Progenitor cell of endocrine pancreas (in vitro differentiated cells): Measurements from ENCODE around the gene TASOR2. TPM values are rescaled to one million over a fixed set of nuclear protein-coding genes. Genes with fewer than 3 reads are reported as not detected.

Experiments used
- DNase-seq: peaks from one replicate; pipeline ENCODE4 v3.0.0; 2021; ENCODE audit warnings: low spot score; ENCODE audit not compliant: unreplicated experiment
- H3K27ac Mint-ChIP-seq: 2 replicates; pipeline ENCODE4 v1.8.0; 2021; ENCODE audit warnings: mild to moderate bottlenecking, moderate library complexity, mixed read lengths
- H3K27me3 Mint-ChIP-seq: 2 replicates; pipeline ENCODE4 v1.8.0; 2021; ENCODE audit warnings: mixed read lengths
- H3K36me3 Mint-ChIP-seq: 2 replicates; pipeline ENCODE4 v1.8.0; 2022; ENCODE audit warnings: mixed read lengths; ENCODE audit not compliant: insufficient read depth
- H3K4me1 Mint-ChIP-seq: 2 replicates; pipeline ENCODE4 v1.8.0; 2021; ENCODE audit warnings: low read depth, mixed read lengths
- H3K4me3 Mint-ChIP-seq: 2 replicates; pipeline ENCODE4 v1.8.0; 2021; ENCODE audit warnings: low read depth, mild to moderate bottlenecking, moderate library complexity, mixed read lengths
- H3K9me3 Mint-ChIP-seq: 2 replicates; pipeline ENCODE4 v1.8.0; 2021; ENCODE audit warnings: low read depth, mixed read lengths
- total RNA-seq: library from RNA; stranded (reverse); gene quantifications from 2 replicates; pipeline ENCODE4 v1.2.1, GENCODE V29; 2021
- TF ChIP-seq, protein P1 (sequence below): fragments of 200-600 bp; sonication (generic); IDR thresholded peaks from one replicate; pipeline ENCODE4 v1.5.0; 2021; ENCODE audit warnings: antibody characterized with exemption, mild to moderate bottlenecking; ENCODE audit not compliant: unreplicated experiment

TASOR2 gene
- total RNA-seq, 1 donor from 2014 or later: 57.7 TPM

- Mint-ChIP-seq H3K27me3 (no peaks in the 10 kb centered on the region), H3K4me3 (no peak overlapping the region), H3K27ac (peak overlapping the region; percentile 22), H3K9me3 (no peaks in the 10 kb centered on the region), H3K36me3 (no peaks in the 10 kb centered on the region), H3K4me1 (peaks cover 31% of the 10 kb centered on the region)
- TF ChIP-seq, protein P1, sequence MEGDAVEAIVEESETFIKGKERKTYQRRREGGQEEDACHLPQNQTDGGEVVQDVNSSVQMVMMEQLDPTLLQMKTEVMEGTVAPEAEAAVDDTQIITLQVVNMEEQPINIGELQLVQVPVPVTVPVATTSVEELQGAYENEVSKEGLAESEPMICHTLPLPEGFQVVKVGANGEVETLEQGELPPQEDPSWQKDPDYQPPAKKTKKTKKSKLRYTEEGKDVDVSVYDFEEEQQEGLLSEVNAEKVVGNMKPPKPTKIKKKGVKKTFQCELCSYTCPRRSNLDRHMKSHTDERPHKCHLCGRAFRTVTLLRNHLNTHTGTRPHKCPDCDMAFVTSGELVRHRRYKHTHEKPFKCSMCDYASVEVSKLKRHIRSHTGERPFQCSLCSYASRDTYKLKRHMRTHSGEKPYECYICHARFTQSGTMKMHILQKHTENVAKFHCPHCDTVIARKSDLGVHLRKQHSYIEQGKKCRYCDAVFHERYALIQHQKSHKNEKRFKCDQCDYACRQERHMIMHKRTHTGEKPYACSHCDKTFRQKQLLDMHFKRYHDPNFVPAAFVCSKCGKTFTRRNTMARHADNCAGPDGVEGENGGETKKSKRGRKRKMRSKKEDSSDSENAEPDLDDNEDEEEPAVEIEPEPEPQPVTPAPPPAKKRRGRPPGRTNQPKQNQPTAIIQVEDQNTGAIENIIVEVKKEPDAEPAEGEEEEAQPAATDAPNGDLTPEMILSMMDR: no peak
- DNase-seq: no peak
Measured at GRCh38 chr10:5697342-5697741, 12.7 kb downstream of the TASOR2 start.

GRCh38 chr10:5698062-5698461, 13.4 kb downstream of the TASOR2 start:
- H3K9me3 Mint-ChIP-seq: no peaks in the 10 kb centered on the region
- no peak overlapping the region for H3K27ac Mint-ChIP-seq
- no peak for DNase-seq
- TF ChIP-seq, protein P1: no peak
- H3K4me1 Mint-ChIP-seq: peaks cover 28% of the 10 kb centered on the region
- no peak overlapping the region for H3K4me3 Mint-ChIP-seq
- H3K27me3 Mint-ChIP-seq: no peaks in the 10 kb centered on the region
- H3K36me3 Mint-ChIP-seq: no peaks in the 10 kb centered on the region

- no peaks in the 10 kb centered on the region for H3K36me3 Mint-ChIP-seq
- TF ChIP-seq, protein P1: no peak
- H3K9me3 Mint-ChIP-seq: no peaks in the 10 kb centered on the region
- H3K27ac Mint-ChIP-seq: no peak overlapping the region
- no peak overlapping the region for H3K4me3 Mint-ChIP-seq
- no peak for DNase-seq
- no peaks in the 10 kb centered on the region for H3K27me3 Mint-ChIP-seq
- no peaks in the 10 kb centered on the region for H3K4me1 Mint-ChIP-seq
Measured at GRCh38 chr10:5708356-5708755, 23.7 kb downstream of the TASOR2 start.

DNA sequence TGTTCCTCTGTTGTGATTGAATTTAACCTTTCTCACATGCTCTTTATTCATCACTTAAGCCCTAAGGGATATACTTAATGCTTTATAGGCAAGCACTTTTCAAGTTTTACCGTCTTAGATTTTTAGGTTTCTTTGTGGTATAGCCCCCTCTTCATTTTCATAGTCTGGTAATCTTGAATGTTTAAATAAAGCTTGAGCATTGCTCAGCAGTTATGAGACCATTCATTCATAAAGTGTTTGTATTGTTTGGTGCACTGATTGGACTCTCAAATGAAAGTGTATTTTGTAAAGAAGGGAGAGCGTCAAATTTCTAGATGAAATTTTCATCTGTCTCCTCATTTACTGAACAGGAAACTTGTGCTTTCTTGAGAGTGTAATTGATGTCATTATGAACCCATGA, 25.2 kb downstream of the TASOR2 start:
- Mint-ChIP-seq H3K27me3 (no peaks in the 10 kb centered on the region), H3K9me3 (no peaks in the 10 kb centered on the region), H3K4me1 (no peaks in the 10 kb centered on the region), H3K36me3 (no peaks in the 10 kb centered on the region), H3K4me3 (no peak overlapping the region), H3K27ac (no peak overlapping the region)
- no peak for DNase-seq
- TF ChIP-seq, protein P1: no peak

GRCh38 chr10:5710859-5711258, 26.2 kb downstream of the TASOR2 start:
- DNase-seq: no peak
- TF ChIP-seq, protein P1: no peak
- Mint-ChIP-seq H3K27me3 (no peaks in the 10 kb centered on the region), H3K9me3 (no peaks in the 10 kb centered on the region), H3K4me1 (no peaks in the 10 kb centered on the region), H3K4me3 (no peak overlapping the region), H3K36me3 (no peaks in the 10 kb centered on the region), H3K27ac (no peak overlapping the region)

GRCh38 chr10:5711642-5712041, 27.0 kb downstream of the TASOR2 start:
- Mint-ChIP-seq H3K36me3 (no peaks in the 10 kb centered on the region), H3K4me1 (no peaks in the 10 kb centered on the region), H3K9me3 (no peaks in the 10 kb centered on the region), H3K27ac (no peak overlapping the region), H3K27me3 (no peaks in the 10 kb centered on the region), H3K4me3 (no peak overlapping the region)
- no peak for DNase-seq
- TF ChIP-seq, protein P1: no peak
